HG03045 (cell line): ENCODE data around the gene CRHR1.

Experiments
- ATAC-seq: cut with Tn5 transposase; IDR thresholded peaks from one replicate; pipeline ENCODE4 v1.9.1; 2021; ENCODE audit warnings: mild to moderate bottlenecking, moderate library complexity; ENCODE audit not compliant: unreplicated experiment

CRHR1 gene

GRCh38 chr17:45819632-45820031 is 35.5 kb downstream of the CRHR1 start:
- ATAC-seq: no peak

- ATAC-seq: no peak
Observed at GRCh38 chr17:45820052-45820780, 36.1 kb downstream of the CRHR1 start.

GRCh38 chr17:45821147-45821546 is 37.0 kb downstream of the CRHR1 start:
- ATAC-seq: no peak

GRCh38 chr17:45823598-45823997 is 39.5 kb downstream of the CRHR1 start:
- ATAC-seq: no peak

GRCh38 chr17:45824475-45824874 is 40.4 kb downstream of the CRHR1 start:
- no peak for ATAC-seq

- ATAC-seq: no peak
Observed at GRCh38 chr17:45824901-45825492, 40.9 kb downstream of the CRHR1 start.

- ATAC-seq: no peak
Observed at GRCh38 chr17:45825792-45826191, 41.7 kb downstream of the CRHR1 start.

GRCh38 chr17:45826919-45827588 is 42.9 kb downstream of the CRHR1 start:
- ATAC-seq: no peak

- no peak for ATAC-seq
Observed at GRCh38 chr17:45828171-45828570, 44.1 kb downstream of the CRHR1 start.

GRCh38 chr17:45828582-45829133 is 44.5 kb downstream of the CRHR1 start:
- ATAC-seq: no peak

GRCh38 chr17:45833920-45834319 is 49.8 kb downstream of the CRHR1 start:
- ATAC-seq: no peak

GRCh38 chr17:45834471-45835396 is 50.6 kb downstream of the CRHR1 start:
- no peak for ATAC-seq

GRCh38 chr17:45835481-45835880 is 51.4 kb downstream of the CRHR1 start:
- no peak for ATAC-seq

- ATAC-seq: no peak
Observed at GRCh38 chr17:45836047-45837044, 52.2 kb downstream of the CRHR1 start.

GRCh38 chr17:45837187-45837586 is 53.1 kb downstream of the CRHR1 start:
- no peak for ATAC-seq

GRCh38 chr17:45837603-45838002 is 53.5 kb downstream of the CRHR1 start:
- ATAC-seq: no peak

- ATAC-seq: no peak
Observed at GRCh38 chr17:45838751-45839295, 54.7 kb downstream of the CRHR1 start.

- ATAC-seq: no peak
Observed at GRCh38 chr17:45839442-45839841, 55.3 kb downstream of the CRHR1 start.

GRCh38 chr17:45841186-45841585 is 57.1 kb downstream of the CRHR1 start:
- ATAC-seq: no peak
